Kidney (tissue), 14 donors: ENCODE measurements around the gene SYN1. TPM values are rescaled to one million over a fixed set of nuclear protein-coding genes. Genes with fewer than 3 reads are reported as not detected.
A peak's percentile ranks its signal among the peaks of the same experiment; 100 is the strongest.

ENCODE experiments used
- DNase-seq, 5 donors: peaks; one replicate each; pipeline ENCODE4 v3.0.0-alpha.2; 2013 to 2020
- FAIRE-seq: peaks from 2 replicates; lab custom pipeline; 2012; peaks lifted over from hg19 to GRCh38; lab: Jason Lieb, UNC
- H3K27ac ChIP-seq, 2 donors: one replicate each; pipeline ENCODE4 v1.7.0; 2013; ENCODE audit warnings: low read depth in 2 of 2, low read length in 2 of 2, inconsistent platforms in 1 of 2
- H3K27me3 ChIP-seq: one replicate; pipeline ENCODE4 v1.7.1; 2013; ENCODE audit warnings: low read length, inconsistent platforms; ENCODE audit not compliant: control insufficient read depth, insufficient read depth
- H3K36me3 ChIP-seq, 3 donors: one replicate each; pipeline versions ENCODE4 v1.7.0 to v1.7.1; 2013; ENCODE audit warnings: low read length in 3 of 3, control low read depth in 1 of 3, inconsistent platforms in 1 of 3; ENCODE audit not compliant: insufficient read depth in 3 of 3, control insufficient read depth in 2 of 3
- H3K4me1 ChIP-seq, 3 donors: one replicate each; pipeline versions ENCODE4 v1.7.0 to v1.7.1; 2013; ENCODE audit warnings: low read length in 3 of 3, inconsistent platforms in 1 of 3, low read depth in 1 of 3; ENCODE audit not compliant: control insufficient read depth in 2 of 3, insufficient read depth in 2 of 3
- H3K4me3 ChIP-seq, 3 donors: one replicate each; pipeline versions ENCODE4 v1.7.0 to v1.8.1; 2013; ENCODE audit warnings: low read length in 3 of 3, control low read depth in 1 of 3, inconsistent platforms in 1 of 3
- H3K9ac ChIP-seq, 3 donors: one replicate each; pipeline versions ENCODE4 v1.7.0 to v1.7.1; 2013; ENCODE audit warnings: low read length in 3 of 3, control low read depth in 1 of 3, inconsistent platforms in 1 of 3
- H3K9me3 ChIP-seq, 3 donors: one replicate each; pipeline versions ENCODE4 v1.7.0 to v1.7.1; 2013; ENCODE audit warnings: low read length in 3 of 3, control low read depth in 1 of 3, inconsistent platforms in 1 of 3; ENCODE audit not compliant: control insufficient read depth in 2 of 3, insufficient read depth in 1 of 3
- CTCF ChIP-seq: IDR thresholded peaks from 3 replicates; pipeline ENCODE4 v1.5.1; 2012; ENCODE audit warnings: mild to moderate bottlenecking, moderate library complexity, borderline replicate concordance; ENCODE audit not compliant: insufficient read depth; ENCODE audit errors: extremely low read depth
- intact Hi-C: fragments of 100-400 bp; cut with DNase I; formaldehyde crosslinking; loops from one replicate; pipeline ENCODE4 v1.11.1; 2022
- polyA plus RNA-seq: library from polyadenylated mRNA; stranded (reverse); fragments of 350-450 nt; fragmentation: Illumina TruSeq; extraction: RNeasy Lipid Tissue Mini Kit (QIAGEN cat#74804); gene quantifications from one replicate; pipeline ENCODE4 v1.2.3, GENCODE V29; 2014; ENCODE audit warnings: low read depth, low replicate concordance; ENCODE audit not compliant: insufficient read depth
- total RNA-seq: library from RNA; stranded (reverse); fragmentation: NEBNext Ultra II Directional; extraction: Animal tissue kit (Norgen Biotek cat#: 25700); gene quantifications from one replicate; pipeline ENCODE4 v1.2.1, GENCODE V29; 2021
- donor health status: control.
- donor health status: control.
- donor health status: control.
- donor health status: control.
- donor health status: control.
- donor health status: DM: yes; HTN: yes; CAD: no.
- donor health status: Normal renal cell carcinoma (clear cell type).

The SYN1 gene
- total and polyA plus RNA-seq, 2 donors from 2014 or later, result 0.85 to 0.88 TPM

DNA sequence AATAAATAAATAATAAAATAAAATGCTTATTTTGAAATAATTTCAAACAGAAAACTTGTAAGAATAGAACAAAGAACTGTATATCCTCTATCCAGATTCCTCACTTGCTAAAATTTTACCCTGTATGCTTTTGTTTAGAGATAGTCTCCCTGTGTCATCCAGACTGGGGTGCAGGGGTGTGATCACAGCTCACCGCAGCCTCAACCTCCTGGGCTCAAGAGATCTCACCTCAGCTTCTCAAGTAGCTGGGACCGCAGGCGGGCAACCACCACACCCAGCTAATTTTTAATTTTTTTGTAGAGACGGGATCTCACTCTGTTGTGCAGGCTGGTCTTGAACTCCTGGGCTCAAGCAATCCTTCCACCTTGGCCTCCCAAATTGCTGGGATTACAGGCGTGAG lies 76.2 kb downstream of the SYN1 start:
- Histone ChIP-seq H3K9ac (no peak overlapping the region), H3K27ac (no peak overlapping the region), H3K4me3 (no peak overlapping the region), H3K9me3 (no peaks in the 10 kb centered on the region), H3K27me3 (no peaks in the 10 kb centered on the region), H3K36me3 (no peaks in the 10 kb centered on the region), H3K4me1 (peaks cover 0 to 3% (median 0%) of the 10 kb centered on the region in 3 donors)
- no peak for TF ChIP-seq CTCF
- no peak for DNase-seq
- intact Hi-C loops, result no loop called here
- FAIRE-seq, result no peak

GRCh38 chrX:47540754-47541538 lies 78.7 kb downstream of the SYN1 start:
- no peaks in the 10 kb centered on the region for H3K36me3 ChIP-seq
- H3K4me1 ChIP-seq, result peaks cover 0 to 3% (median 0%) of the 10 kb centered on the region in 3 donors
- H3K27me3 ChIP-seq, result no peaks in the 10 kb centered on the region
- peak overlapping the region in 1 of 3 donors; percentile 21 for H3K4me3 ChIP-seq
- TF ChIP-seq CTCF, result peak; percentile 38
- intact Hi-C loops, result no loop called here
- FAIRE-seq (peak; percentile 98), DNase-seq (peak in 4 of 5 donors; percentile 85 to 96 (median 90))
- H3K27ac ChIP-seq, result peak overlapping the region; percentile 88 to 94
- no peaks in the 10 kb centered on the region for H3K9me3 ChIP-seq
- peak overlapping the region in 2 of 3 donors; percentile 46 to 69 for H3K9ac ChIP-seq

DNA sequence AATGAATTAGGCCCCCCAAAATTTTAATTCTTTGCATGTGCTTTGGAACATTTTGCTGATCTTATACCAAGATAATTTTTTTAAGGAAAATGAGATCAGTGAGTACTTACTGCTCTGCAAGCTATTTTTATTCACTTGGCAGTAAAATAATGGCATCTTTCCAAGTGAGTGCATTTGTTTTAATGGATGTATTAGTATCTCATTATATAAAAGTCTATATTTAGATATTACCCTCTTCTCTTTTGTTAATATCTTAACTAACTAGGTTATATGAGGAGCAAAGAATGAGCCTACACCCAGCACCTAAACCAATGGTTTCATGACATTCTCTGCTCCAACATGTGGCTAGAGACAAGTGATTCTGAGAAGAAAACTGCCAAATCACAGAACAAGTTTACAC lies 79.8 kb downstream of the SYN1 start:
- Histone ChIP-seq H3K27ac (peak overlapping the region in 1 of 2 donors; percentile 47), H3K36me3 (no peaks in the 10 kb centered on the region), H3K9me3 (no peaks in the 10 kb centered on the region), H3K27me3 (no peaks in the 10 kb centered on the region), H3K4me3 (no peak overlapping the region), H3K9ac (no peak overlapping the region), H3K4me1 (peaks cover 0 to 3% (median 0%) of the 10 kb centered on the region in 3 donors)
- no peak for FAIRE-seq
- intact Hi-C loops, result loop anchor here (10.0 kb wide), 1 partner anchor 925 kb away; no protein-coding TSS in a partner anchor
- TF ChIP-seq CTCF, result no peak
- DNase-seq, result peak in 1 of 5 donors; percentile 14
